IPS-18c (cell line): Measurements from ENCODE around the gene DDX19B.
"Not testable (repeated sequence)": the region's sequence is repeated elsewhere in the genome, so short reads cannot be mapped to it uniquely, and the experiment has no call there.

Experiments used
- H3K4me3 ChIP-seq: 2 replicates; pipeline ENCODE4 v1.7.0; 2013; ENCODE audit warnings: low read depth, mild to moderate bottlenecking, low read length, moderate library complexity; ENCODE audit not compliant: insufficient read depth
- H3K9me3 ChIP-seq: one replicate; pipeline ENCODE4 v1.6.1; 2013; ENCODE audit warnings: mild to moderate bottlenecking, low read length, moderate library complexity; ENCODE audit not compliant: control insufficient read depth, insufficient read depth

DDX19B gene

GRCh38 chr16:70298988-70299938 lies at the start of gene DDX19B:
TSS of gene DDX19B (plus strand) at chr16:70299186. CDS start at chr16:70299298, 112 bp downstream.
- Histone ChIP-seq H3K4me3 (peak within 1 kb of the TSS; percentile 100), H3K9me3 (no peaks in the 10 kb centered on the region)

DNA sequence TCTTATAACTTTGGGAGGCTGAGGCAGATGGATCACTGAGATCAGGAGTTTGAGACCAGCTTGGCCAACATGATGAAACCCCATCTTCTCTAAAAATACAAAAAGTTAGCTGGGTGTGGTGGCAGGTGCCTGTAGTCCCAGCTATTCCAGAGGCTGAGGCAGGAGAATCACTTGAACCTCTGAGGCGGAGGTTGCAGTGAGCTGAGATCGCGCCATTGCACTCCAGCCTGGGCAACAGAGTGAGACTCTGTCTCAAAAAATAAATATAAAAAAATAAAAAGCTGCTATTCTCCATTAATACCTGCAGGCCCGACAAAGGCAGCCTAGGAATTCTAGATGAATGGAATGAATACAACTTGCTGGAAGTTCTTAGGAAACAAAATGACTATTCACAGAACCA lies 49.3 kb upstream of the DDX19B start:
- H3K9me3 ChIP-seq, H3K4me3 ChIP-seq: not testable (repeated sequence)

DNA sequence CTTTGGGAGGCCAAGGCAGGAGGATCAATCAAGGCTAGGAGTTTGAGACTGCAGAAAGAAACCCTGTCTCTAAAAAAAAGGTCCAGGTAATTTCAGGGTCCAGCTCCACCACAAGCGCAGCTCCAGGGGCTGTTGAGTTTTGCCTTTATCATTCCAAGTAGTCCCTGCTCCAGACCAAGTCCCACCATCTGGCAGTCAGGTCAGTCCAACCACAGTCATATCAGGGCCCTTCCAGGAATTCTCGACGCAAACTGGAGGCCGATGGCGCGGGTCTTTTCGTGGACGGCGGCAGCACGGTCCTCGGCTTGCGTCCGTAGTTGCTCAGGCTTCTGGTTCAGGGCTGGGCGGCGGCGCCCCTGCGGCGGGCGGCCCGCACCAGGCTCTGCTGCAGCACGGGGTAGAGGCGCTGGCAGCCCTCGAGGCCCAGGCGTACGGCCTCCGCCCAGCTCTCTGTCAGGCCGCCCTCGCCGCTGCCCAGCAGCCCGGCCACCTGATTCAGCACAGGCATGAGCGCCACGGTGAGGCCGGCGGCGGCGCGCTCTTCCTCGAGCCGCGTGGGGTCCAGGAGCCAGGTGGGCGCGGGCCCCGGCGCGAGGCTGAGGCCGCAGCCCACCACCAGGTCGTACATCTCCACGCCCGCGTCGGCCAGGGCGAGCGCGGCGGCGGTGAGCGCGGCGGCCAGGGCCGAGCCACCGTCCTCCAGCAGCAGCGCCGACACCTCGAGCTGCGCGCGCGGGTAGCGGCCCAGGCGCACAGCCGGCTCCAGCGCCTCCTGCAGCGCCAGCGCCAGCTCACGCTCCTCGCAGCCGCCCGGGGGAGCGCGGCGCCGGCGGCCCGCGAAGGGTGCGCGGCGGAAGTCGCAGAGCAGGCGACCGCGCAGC lies 48.0 kb upstream of the DDX19B start:
- no peaks in the 10 kb centered on the region for H3K9me3 ChIP-seq
- H3K4me3 ChIP-seq = peak overlapping the region; percentile 80

GRCh38 chr16:70251629-70252354 lies 47.2 kb upstream of the DDX19B start, which contains the start of gene EXOSC6:
TSS of gene EXOSC6 (minus strand) at chr16:70251940. CDS start at chr16:70251900, 40 bp downstream.
- no peaks in the 10 kb centered on the region for H3K9me3 ChIP-seq
- peak within 1 kb of the TSS; percentile 80 for H3K4me3 ChIP-seq

DNA sequence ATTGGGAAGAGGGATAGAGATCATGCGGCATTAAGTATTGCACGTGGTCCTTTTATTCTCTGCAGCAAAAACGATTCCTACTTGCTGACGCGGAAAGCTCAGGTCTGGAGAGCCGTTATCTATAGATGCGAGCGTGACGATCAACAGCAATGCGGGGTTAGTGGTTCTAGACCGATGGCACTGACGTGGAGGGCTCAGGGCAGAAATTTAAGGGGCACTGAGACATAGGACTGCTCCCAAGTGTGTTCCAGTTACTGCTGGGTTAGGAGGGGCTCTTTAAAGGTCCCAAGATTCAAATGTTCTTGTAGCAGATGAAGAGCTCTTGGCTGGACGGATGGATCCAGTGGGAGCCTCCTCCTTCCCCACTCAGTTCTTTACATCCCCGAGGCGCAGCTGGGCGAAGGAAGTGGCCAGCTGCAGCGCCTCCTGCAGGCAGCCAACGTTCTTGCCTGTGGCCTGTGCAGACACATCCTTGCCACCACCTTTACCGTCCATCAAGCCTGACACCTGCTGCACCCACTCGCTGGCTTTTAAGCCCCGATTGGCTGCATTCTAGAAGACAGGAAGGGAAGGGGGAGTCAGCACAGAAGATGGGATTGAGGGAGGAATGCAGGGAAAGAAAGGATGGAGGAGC lies 46.5 kb upstream of the DDX19B start:
- no peak overlapping the region for H3K4me3 ChIP-seq
- no peaks in the 10 kb centered on the region for H3K9me3 ChIP-seq

DNA sequence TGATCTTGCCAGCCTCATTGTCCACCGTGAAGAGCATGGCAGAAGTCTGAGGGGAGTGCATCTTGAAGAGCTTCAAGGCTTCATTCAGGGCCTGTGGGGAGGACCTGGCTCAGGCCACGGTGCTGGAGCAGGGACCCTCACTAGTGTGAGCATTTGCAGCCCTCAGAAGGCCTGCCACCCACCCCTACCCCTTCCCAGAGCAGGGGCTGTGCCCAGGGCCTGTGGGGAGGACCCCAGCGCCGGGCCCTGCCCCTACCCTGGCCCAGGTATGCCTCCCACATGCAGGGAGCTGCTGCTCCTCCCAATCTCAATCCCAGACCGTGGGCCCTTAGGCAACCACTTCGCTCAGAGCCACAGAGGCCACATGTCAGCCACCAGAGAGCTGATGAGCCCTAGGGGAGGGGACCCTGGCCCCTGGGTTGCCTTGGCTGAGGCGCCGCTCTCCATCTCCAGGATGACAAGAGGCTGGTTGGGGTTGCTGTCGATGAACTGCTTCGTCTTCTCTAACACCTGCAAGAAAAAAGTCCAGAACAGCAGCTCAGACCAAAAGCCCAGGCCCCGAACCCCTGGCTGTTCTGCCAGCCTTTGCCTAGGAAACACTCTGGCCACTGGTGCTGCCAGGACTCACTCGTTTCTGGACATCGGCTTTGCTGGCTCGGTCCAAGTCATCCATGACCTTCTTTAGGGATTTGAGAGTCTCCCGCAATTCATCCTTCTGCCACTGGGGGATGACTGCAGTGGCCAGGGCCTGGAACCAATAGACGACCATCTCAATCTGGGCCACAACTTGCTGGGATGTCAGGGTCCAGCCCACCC lies 45.5 kb upstream of the DDX19B start:
- H3K4me3 ChIP-seq = no peak overlapping the region
- no peaks in the 10 kb centered on the region for H3K9me3 ChIP-seq

DNA sequence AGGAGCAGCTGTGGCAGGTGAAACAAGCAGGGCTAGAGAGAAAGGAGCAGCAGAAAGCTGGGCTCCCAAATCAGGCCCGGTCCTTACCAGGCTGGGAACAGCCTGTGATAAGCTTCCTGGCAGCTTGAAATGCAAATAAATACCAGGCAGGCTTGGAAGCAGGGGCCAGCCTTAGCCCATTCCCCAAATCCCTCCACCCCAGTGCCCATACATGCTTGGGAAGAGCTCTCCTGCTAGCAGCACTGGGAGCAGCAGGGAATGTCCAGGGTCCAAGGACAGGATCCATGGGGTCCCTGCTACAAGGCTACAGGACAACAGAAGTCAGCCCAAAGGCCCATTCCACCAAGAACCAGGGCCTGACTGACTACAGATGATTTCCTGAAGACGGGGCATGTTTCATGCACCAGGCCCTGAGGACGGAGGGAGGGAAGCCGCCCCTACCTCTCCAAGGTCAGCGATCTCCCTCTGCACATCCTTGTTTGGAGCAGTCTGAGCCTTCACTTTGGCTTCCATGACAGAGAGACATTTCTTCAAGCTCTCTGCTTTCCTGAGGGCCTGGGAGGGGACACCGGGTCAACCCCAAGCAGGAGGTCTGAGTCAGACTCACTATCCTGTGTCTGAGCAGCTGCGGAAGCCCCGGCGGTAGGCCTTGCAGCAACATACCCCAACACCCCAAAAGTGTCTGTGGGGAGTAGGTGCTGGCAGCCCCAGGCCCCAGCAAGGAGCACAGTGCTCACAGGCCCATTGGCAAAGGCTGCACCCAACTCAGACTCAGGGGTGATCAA lies 44.6 kb upstream of the DDX19B start:
- no peak overlapping the region for H3K4me3 ChIP-seq
- no peaks in the 10 kb centered on the region for H3K9me3 ChIP-seq

GRCh38 chr16:70254965-70255286 lies 44.1 kb upstream of the DDX19B start:
- Histone ChIP-seq H3K9me3 (no peaks in the 10 kb centered on the region), H3K4me3 (no peak overlapping the region)

- H3K4me3 ChIP-seq = no peak overlapping the region
Observed at GRCh38 chr16:70255574-70255973, 43.4 kb upstream of the DDX19B start.

DNA sequence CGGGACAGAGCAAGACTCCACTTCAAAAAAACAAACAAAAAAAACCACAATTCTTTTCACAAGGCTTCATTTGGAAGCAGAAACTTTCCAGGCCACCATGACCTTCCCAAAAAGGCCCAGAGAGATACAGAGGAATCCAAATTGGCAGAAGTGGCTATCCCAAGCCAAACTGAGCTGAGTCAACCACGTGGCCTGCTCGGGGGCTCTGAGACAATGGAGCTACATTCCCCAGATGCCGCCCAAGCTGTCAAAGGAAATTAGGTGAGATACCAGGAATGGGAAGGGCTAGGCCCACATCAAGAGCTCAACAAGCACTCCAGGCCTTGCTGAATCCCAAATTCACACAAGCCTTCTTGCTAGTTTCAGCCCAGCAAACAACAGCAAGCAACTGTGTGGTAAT lies 41.6 kb upstream of the DDX19B start:
- Histone ChIP-seq H3K4me3 (no peak overlapping the region), H3K9me3 (no peaks in the 10 kb centered on the region)

More at GRCh38 chr16:70255574-70255973, 43.4 kb upstream of the DDX19B start:
- no peaks in the 10 kb centered on the region for H3K9me3 ChIP-seq

DNA sequence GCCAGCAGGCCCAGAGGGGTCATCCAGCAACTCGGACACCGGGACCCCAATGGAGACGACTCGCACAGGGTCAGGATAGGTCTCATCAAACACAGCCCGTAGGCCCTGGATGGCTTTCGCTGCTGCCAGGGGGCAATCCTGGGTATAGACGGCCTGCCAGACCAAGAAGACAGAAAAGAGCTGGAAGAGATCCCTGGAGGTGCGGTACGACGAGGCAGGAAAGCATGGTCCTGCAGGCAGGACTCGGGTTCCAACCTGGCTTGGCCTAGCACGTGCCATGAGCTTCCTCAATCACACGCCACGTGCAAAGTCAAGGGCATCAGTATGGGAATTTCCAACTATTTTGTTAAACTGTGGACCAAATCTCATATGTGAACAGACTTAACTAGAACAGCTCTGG lies 40.9 kb upstream of the DDX19B start:
- Histone ChIP-seq H3K4me3 (no peak overlapping the region), H3K9me3 (no peaks in the 10 kb centered on the region)

DNA sequence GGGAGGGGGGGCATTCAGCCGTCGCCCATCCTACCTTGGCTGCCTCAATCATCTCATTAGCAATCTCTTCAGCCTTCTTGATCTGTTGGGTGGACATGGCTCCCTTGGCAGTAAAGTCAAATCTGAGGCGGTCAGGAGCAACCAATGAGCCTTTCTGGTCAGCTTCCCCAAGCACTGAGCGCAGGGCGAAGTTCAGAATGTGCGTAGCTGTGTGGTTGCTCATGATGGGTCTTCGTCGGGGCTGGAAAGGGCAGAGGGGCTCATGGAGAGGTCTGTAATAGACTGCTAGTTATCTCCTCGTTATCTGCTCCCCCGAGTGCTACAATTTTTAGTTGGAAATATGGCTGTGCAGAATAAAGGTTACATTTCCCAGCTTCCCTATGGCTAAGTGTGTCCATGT lies 40.0 kb upstream of the DDX19B start:
- Histone ChIP-seq H3K9me3 (no peaks in the 10 kb centered on the region), H3K4me3 (no peak overlapping the region)

DNA sequence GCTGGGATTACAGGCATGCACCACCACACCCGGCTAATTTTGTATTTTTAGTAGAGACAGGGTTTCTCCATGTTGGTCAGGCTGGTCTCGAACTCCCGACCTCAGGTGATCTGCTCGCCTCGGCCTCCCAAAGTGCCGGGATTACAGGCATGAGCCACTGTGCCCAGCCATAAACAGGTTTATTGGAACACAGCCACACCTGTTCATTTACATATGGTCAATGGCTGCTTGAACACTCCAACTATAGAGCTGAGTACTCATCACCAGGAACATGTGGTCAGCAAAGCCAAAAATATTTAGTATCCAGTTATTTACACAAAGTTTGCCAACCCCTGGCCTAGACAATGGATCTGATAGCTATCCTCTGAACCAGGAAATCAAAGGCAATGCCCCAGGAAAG lies 39.1 kb upstream of the DDX19B start:
- not testable (repeated sequence) for H3K9me3 ChIP-seq

GRCh38 chr16:70267516-70267915 lies 31.5 kb upstream of the DDX19B start:
- H3K9me3 ChIP-seq = no peaks in the 10 kb centered on the region
- H3K4me3 ChIP-seq = no peak overlapping the region

More for the DNA sequence above, 39.1 kb upstream of the DDX19B start:
- H3K4me3 ChIP-seq = not testable (repeated sequence)

DNA sequence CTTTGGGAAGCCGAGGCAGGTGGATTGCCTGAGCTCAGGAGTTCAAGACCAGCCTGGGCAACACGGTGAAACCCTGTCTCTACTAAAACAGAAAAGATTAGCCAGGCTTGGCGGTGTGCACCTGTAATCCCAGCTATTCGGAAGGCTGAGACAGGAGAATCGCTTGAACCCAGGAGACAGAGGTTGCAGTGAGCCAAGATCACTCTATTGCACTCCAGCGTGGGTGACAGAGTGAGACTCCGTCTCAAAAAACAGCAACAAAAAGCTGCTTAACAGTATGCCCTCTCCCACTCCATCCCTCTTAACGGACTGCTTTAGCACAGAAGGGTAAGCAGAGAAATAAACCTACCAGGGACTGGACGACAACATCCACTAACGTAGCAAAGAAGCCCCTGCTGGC lies 31.1 kb upstream of the DDX19B start:
- not testable (repeated sequence) for H3K4me3 ChIP-seq, H3K9me3 ChIP-seq
